AG09319 (cell line): Measurements from ENCODE around the gene RELT.

ENCODE experiments used
- DNase-seq: peaks from one replicate; pipeline ENCODE4 v3.0.0-alpha.2; 2010; ENCODE audit warnings: low read depth; ENCODE audit errors: extremely low read depth
- CTCF ChIP-seq: IDR thresholded peaks from 2 replicates; pipeline ENCODE4 v1.5.1; 2011; ENCODE audit warnings: low read depth, mild to moderate bottlenecking, inconsistent platforms, low read length, moderate library complexity

The RELT gene

DNA sequence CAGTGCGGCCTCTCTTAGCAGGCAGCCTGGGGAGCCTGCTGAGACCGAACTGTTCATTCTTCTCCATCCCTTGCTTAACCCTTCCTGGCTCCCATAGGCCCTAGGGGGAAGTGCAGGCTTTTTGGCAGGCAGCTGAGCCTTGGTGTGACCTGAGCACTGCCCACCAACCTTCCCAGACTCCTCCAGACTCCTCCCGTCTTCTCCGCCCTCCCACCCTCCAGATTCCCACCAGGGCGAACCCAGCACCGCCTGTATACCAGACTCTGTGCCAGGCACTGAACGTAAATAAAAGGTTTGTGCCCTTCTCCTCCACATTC, 7.9 kb downstream of the RELT start:
- no peak for TF ChIP-seq CTCF
- no peak for DNase-seq

- no peak for DNase-seq
- no peak for TF ChIP-seq CTCF
These were observed 8.3 kb downstream of the RELT start for GRCh38 chr11:73384531-73384871.

- no peak for DNase-seq
- TF ChIP-seq CTCF = no peak
These were observed 8.9 kb downstream of the RELT start for GRCh38 chr11:73384872-73385689.

DNA sequence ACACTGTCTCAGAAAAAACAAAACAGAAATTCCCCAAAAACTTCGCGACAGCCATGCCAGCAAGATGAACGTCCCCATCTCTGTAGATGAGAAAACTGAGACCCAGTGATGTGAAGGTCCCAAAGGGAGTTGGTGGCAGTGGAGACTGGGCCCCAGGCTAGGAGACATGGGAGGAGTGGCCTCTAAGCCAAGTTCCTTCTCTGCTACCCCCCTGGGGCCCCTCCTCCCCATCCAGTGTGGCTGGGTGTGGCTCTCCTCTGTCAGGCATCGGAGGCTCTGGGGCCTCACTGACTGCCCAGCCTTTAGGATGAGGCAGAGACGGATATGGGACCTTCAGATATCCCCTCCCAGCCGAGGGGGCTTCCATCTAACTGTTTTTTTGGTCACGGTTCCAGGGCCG, 9.8 kb downstream of the RELT start:
- DNase-seq = no peak
- no peak for TF ChIP-seq CTCF

DNA sequence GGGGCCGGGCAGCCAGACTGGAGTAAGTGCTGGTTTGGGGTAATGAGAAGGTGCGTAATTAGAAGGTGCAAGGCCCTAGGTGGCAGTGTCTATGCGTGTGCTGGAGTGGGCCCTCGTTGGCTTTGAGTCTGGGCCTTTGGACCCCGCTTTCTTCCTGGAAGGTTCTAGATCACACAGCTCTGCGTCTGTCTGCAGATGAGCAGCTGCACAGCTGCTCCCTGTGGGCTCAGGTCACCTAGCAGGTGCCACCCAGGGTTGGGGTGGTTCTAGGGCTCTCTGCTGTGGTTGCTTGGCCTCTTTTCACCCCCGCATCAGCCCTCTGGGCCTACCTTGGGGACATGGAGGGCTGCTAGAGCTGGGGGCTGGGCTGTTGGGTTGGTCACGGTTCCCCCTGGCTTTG, 10.3 kb downstream of the RELT start:
- TF ChIP-seq CTCF = no peak
- no peak for DNase-seq

DNA sequence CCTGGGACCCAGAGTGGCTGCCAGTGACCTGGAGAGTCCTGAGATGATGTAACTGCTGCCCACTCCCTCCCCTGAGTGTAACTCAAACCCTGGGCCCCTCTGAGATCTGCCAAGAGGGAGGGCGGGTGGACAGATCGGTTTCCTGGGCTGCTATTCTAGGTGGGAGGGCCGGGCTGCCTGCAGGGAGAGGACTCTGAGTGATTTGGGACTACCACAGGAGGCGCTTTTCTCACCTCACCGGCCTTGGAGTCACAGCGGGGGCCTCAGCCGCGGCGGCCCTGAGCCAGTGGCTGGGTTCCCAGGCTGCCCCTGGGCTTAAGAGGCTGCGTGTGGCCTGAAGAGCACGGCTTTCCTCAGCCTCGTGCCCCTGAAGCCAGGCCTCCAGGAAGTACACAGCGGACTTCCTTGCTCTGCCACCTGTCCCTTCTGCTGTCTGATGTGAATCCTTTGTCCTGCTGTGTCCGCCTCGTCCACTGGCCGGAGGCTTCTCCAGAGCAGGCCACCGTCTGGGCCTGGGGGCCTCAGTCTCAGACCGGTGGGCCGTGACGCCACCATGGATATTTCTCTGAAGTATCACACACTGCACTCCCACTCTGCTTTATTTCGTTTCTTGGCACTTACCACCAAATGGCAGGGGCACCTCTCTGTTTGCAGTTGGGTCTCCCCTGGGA, 11.5 kb downstream of the RELT start:
- no peak for TF ChIP-seq CTCF
- no peak for DNase-seq

- no peak for TF ChIP-seq CTCF
- DNase-seq = no peak
These were observed 12.3 kb downstream of the RELT start for GRCh38 chr11:73388265-73389133.
